ENCODE measurements around the gene CCR2. TPM values are rescaled to one million over a fixed set of nuclear protein-coding genes. Genes with fewer than 3 reads are reported as not detected.

Gene CCR2
- total and polyA plus RNA-seq, 2 experiments from 2014 or later, result not detected

DNA sequence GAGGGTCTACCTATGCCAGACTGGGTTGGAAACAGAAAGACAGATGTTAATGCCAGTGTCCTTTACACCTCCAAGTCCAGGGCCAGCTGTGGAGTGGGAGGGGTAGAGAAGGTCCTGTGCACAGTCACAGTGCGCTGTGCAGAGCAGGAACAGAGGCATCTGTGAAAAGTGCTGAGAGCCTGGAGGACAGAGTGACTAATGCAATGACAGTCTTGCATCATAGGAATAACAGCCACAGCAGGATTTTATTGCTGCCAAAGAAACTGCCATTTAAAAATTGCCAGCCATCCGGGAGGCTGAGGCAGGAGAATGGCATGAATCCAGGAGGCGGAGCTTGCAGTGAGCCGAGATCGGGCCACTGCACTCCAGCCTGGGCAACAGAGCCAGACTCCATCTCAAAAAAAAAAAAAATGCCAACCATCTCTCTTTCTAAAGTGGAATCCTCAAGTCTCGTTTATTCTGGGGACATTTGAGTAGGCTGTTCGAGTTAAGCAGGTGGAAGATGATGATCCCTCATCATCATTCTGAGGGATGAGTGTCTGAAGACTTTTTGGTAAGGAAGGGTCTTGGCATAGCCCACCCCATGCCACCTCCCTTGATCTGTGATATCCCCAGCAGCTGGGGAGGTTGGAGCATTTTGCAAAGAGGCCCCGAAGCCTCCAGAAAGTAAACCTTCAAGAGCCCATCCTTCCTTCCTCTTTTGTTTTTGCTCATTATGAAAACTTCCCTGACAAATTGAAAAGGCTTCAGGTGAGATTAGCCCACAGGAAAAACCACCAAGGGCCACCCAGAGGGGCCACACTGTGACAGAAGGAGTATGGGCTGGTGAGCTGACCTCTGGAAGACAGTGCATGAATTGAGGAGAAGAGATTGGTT, 7.7 kb downstream of the CCR2 start (continued):
- TF ChIP-seq, protein P1, sequence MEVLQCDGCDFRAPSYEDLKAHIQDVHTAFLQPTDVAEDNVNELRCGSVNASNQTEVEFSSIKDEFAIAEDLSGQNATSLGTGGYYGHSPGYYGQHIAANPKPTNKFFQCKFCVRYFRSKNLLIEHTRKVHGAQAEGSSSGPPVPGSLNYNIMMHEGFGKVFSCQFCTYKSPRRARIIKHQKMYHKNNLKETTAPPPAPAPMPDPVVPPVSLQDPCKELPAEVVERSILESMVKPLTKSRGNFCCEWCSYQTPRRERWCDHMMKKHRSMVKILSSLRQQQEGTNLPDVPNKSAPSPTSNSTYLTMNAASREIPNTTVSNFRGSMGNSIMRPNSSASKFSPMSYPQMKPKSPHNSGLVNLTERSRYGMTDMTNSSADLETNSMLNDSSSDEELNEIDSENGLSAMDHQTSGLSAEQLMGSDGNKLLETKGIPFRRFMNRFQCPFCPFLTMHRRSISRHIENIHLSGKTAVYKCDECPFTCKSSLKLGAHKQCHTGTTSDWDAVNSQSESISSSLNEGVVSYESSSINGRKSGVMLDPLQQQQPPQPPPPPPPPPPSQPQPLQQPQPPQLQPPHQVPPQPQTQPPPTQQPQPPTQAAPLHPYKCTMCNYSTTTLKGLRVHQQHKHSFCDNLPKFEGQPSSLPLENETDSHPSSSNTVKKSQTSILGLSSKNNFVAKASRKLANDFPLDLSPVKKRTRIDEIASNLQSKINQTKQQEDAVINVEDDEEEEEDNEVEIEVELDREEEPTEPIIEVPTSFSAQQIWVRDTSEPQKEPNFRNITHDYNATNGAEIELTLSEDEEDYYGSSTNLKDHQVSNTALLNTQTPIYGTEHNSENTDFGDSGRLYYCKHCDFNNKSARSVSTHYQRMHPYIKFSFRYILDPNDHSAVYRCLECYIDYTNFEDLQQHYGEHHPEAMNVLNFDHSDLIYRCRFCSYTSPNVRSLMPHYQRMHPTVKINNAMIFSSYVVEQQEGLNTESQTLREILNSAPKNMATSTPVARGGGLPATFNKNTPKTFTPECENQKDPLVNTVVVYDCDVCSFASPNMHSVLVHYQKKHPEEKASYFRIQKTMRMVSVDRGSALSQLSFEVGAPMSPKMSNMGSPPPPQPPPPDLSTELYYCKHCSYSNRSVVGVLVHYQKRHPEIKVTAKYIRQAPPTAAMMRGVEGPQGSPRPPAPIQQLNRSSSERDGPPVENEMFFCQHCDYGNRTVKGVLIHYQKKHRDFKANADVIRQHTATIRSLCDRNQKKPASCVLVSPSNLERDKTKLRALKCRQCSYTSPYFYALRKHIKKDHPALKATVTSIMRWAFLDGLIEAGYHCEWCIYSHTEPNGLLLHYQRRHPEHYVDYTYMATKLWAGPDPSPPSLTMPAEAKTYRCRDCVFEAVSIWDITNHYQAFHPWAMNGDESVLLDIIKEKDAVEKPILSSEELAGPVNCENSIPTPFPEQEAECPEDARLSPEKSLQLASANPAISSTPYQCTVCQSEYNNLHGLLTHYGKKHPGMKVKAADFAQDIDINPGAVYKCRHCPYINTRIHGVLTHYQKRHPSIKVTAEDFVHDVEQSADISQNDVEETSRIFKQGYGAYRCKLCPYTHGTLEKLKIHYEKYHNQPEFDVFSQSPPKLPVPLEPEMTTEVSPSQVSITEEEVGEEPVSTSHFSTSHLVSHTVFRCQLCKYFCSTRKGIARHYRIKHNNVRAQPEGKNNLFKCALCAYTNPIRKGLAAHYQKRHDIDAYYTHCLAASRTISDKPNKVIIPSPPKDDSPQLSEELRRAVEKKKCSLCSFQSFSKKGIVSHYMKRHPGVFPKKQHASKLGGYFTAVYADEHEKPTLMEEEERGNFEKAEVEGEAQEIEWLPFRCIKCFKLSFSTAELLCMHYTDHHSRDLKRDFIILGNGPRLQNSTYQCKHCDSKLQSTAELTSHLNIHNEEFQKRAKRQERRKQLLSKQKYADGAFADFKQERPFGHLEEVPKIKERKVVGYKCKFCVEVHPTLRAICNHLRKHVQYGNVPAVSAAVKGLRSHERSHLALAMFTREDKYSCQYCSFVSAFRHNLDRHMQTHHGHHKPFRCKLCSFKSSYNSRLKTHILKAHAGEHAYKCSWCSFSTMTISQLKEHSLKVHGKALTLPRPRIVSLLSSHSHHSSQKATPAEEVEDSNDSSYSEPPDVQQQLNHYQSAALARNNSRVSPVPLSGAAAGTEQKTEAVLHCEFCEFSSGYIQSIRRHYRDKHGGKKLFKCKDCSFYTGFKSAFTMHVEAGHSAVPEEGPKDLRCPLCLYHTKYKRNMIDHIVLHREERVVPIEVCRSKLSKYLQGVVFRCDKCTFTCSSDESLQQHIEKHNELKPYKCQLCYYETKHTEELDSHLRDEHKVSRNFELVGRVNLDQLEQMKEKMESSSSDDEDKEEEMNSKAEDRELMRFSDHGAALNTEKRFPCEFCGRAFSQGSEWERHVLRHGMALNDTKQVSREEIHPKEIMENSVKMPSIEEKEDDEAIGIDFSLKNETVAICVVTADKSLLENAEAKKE (CRISPR knock-in tag; IDR thresholded peaks at IDR 0.05), result no peak

DNA sequence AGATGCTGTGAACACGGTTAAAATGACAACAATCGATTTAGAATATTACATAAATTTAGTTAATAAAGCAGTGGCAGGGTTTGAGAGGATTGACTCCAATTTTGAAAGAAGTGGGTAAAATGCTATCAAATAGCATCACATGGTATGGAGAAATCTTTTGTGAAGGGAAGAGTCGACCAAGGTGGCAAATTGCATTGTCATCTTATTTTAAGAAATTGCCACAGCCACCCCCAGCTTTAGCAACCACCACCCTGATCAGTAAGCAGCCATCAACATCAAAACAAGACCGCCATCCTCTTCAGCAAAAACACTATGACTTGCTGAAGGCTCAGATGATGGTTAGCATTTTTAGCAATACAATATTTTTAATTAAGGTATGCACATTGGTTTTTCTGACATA, 11.1 kb downstream of the CCR2 start:
- Mint-ChIP-seq H3K36me3 (ENCODE audit: low read depth) (no peaks in the 10 kb centered on the region), H3K27ac (no peak overlapping the region), H3K27me3 (ENCODE audit: insufficient read depth, low read depth, poor library complexity) (peaks cover 2% of the 10 kb centered on the region), H3K9me3 (no peaks in the 10 kb centered on the region), H3K4me3 (no peak overlapping the region), H3K4me1 (no peaks in the 10 kb centered on the region)
- Histone ChIP-seq H2AFZ (no peak overlapping the region), H3K79me2 (replicated peaks; ENCODE audit: insufficient read depth) (no peaks in the 10 kb centered on the region), H3K9me2 (ENCODE audit: insufficient read depth) (peaks cover 3% of the 10 kb centered on the region; the same call in 1 of the 2 replicates), H3K4me2 (no peak overlapping the region), H3K4me3 (no peak overlapping the region), H3F3A (replicated peaks; ENCODE audit: low read depth) (no peaks in the 10 kb centered on the region), H4K20me1 (replicated peaks; ENCODE audit: insufficient read depth) (no peaks in the 10 kb centered on the region), H3K36me3 (ENCODE audit: insufficient read depth) (no peaks in the 10 kb centered on the region), H3K4me1 (ENCODE audit: insufficient read depth) (no peaks in the 10 kb centered on the region), H3K27ac (ENCODE audit: low read depth) (no peak overlapping the region), H3K27me3 (ENCODE audit: insufficient read depth) (no peaks in the 10 kb centered on the region)
- ATAC-seq (no peak), DNase-seq (ENCODE audit: low spot score) (no peak)
- TF ChIP-seq EZH2phosphoT487 (IDR thresholded peaks at IDR 0.05; ENCODE audit: unreplicated experiment), result no peak
- TF ChIP-seq, protein P2, sequence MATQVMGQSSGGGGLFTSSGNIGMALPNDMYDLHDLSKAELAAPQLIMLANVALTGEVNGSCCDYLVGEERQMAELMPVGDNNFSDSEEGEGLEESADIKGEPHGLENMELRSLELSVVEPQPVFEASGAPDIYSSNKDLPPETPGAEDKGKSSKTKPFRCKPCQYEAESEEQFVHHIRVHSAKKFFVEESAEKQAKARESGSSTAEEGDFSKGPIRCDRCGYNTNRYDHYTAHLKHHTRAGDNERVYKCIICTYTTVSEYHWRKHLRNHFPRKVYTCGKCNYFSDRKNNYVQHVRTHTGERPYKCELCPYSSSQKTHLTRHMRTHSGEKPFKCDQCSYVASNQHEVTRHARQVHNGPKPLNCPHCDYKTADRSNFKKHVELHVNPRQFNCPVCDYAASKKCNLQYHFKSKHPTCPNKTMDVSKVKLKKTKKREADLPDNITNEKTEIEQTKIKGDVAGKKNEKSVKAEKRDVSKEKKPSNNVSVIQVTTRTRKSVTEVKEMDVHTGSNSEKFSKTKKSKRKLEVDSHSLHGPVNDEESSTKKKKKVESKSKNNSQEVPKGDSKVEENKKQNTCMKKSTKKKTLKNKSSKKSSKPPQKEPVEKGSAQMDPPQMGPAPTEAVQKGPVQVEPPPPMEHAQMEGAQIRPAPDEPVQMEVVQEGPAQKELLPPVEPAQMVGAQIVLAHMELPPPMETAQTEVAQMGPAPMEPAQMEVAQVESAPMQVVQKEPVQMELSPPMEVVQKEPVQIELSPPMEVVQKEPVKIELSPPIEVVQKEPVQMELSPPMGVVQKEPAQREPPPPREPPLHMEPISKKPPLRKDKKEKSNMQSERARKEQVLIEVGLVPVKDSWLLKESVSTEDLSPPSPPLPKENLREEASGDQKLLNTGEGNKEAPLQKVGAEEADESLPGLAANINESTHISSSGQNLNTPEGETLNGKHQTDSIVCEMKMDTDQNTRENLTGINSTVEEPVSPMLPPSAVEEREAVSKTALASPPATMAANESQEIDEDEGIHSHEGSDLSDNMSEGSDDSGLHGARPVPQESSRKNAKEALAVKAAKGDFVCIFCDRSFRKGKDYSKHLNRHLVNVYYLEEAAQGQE (IDR thresholded peaks at IDR 0.05; ENCODE audit: unreplicated experiment), result no peak
- TF ChIP-seq, protein P3, sequence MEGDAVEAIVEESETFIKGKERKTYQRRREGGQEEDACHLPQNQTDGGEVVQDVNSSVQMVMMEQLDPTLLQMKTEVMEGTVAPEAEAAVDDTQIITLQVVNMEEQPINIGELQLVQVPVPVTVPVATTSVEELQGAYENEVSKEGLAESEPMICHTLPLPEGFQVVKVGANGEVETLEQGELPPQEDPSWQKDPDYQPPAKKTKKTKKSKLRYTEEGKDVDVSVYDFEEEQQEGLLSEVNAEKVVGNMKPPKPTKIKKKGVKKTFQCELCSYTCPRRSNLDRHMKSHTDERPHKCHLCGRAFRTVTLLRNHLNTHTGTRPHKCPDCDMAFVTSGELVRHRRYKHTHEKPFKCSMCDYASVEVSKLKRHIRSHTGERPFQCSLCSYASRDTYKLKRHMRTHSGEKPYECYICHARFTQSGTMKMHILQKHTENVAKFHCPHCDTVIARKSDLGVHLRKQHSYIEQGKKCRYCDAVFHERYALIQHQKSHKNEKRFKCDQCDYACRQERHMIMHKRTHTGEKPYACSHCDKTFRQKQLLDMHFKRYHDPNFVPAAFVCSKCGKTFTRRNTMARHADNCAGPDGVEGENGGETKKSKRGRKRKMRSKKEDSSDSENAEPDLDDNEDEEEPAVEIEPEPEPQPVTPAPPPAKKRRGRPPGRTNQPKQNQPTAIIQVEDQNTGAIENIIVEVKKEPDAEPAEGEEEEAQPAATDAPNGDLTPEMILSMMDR (conservative IDR thresholded peaks at IDR 0.05; ENCODE audit: low read depth in 2 of 2), result no peak
- TF ChIP-seq JUNB (IDR thresholded peaks at IDR 0.05; ENCODE audit: unreplicated experiment), result no peak

All from GM23338 (cell line).